H1 (cell line): Measurements from ENCODE around the gene LYPD6B. TPM values are rescaled to one million over a fixed set of nuclear protein-coding genes. Genes with fewer than 3 reads are reported as not detected.

Experiments used
- CTCF ChIA-PET: fragments of 300-600 bp; sonication (Branson Sonifier 250); formaldehyde crosslinking; loops from one replicate; lab custom pipeline; 2021; ENCODE audit not compliant: partially characterized antibody; lab: Charles Lee
- POLR2A ChIA-PET: fragments of 300-600 bp; sonication (Branson Sonifier 250); formaldehyde crosslinking; loops from one replicate; lab custom pipeline; 2021; ENCODE audit warnings: inconsistent platforms; ENCODE audit not compliant: partially characterized antibody; lab: Charles Lee
- DNase-seq, 2 experiments: peaks; one replicate each; pipeline versions ENCODE4 v3.0.0 to v3.0.0-alpha.2; 2010 to 2022; ENCODE audit warnings: low spot score in 2 of 2, low read depth in 1 of 2, mixed read lengths in 1 of 2
- FAIRE-seq: peaks from 2 replicates; lab custom pipeline; 2011; peaks lifted over from hg19 to GRCh38; lab: Jason Lieb, UNC
- H2AFZ ChIP-seq: 2 replicates; pipeline ENCODE4 v1.8.1; 2012; ENCODE audit warnings: low read length, inconsistent platforms
- H2AK5ac ChIP-seq: 2 replicates; pipeline ENCODE4 v1.6.1; 2013; ENCODE audit warnings: low read depth, low read length
- H2BK120ac ChIP-seq: replicated peaks from 2 replicates; pipeline ENCODE3; 2013; ENCODE audit warnings: low read depth, low read length, inconsistent platforms
- H2BK12ac ChIP-seq: 2 replicates; pipeline ENCODE4 v1.6.1; 2013; ENCODE audit warnings: low read depth, low read length
- H2BK15ac ChIP-seq: 2 replicates; pipeline ENCODE4 v1.6.1; 2013; ENCODE audit warnings: low read length
- H2BK20ac ChIP-seq: 2 replicates; pipeline ENCODE4 v1.6.1; 2013; ENCODE audit warnings: low read length
- H2BK5ac ChIP-seq: 2 replicates; pipeline ENCODE4 v1.6.1; 2013; ENCODE audit warnings: low read depth, low read length
- H3K14ac ChIP-seq: 2 replicates; pipeline ENCODE4 v1.6.1; 2013; ENCODE audit warnings: inconsistent platforms; ENCODE audit not compliant: insufficient read length
- H3K18ac ChIP-seq: 2 replicates; pipeline ENCODE4 v1.6.1; 2013; ENCODE audit warnings: low read length; ENCODE audit errors: extremely low read depth
- H3K23ac ChIP-seq: 2 replicates; pipeline ENCODE4 v1.6.1; 2013; ENCODE audit warnings: inconsistent platforms; ENCODE audit not compliant: insufficient read length
- H3K23me2 ChIP-seq: 2 replicates; pipeline ENCODE4 v1.6.1; 2013; ENCODE audit warnings: low read depth, low read length
- H3K27ac ChIP-seq: 2 replicates; pipeline ENCODE4 v1.6.1; 2011; ENCODE audit warnings: low read depth, low read length, inconsistent platforms
- H3K27me3 ChIP-seq, 4 experiments: replicated peaks in 1 of 4; 1 replicate in 1 of 4; 2 replicates in 3 of 4; pipeline versions ENCODE4 v1.6.1 to v1.8.1; 2011 to 2013; ENCODE audit warnings: low read length in 3 of 4, mild to moderate bottlenecking in 3 of 4, inconsistent platforms in 2 of 4, mixed read lengths in 2 of 4, moderate library complexity in 1 of 4; ENCODE audit not compliant: control insufficient read depth in 3 of 4, insufficient read depth in 3 of 4; ENCODE audit errors: extremely low read depth in 1 of 4
- H3K36me3 ChIP-seq, 4 experiments: 2 replicates each; pipeline versions ENCODE4 v1.6.1 to v1.8.1; 2011 to 2013; ENCODE audit warnings: mild to moderate bottlenecking in 4 of 4, low read length in 3 of 4, moderate library complexity in 2 of 4, control low read depth in 1 of 4, inconsistent platforms in 1 of 4; ENCODE audit not compliant: insufficient read depth in 4 of 4, control insufficient read depth in 2 of 4
- H3K4ac ChIP-seq: replicated peaks from 2 replicates; pipeline ENCODE3; 2013; ENCODE audit warnings: low read length, low read depth, mixed read lengths, inconsistent platforms; ENCODE audit not compliant: insufficient read length
- H3K4me1 ChIP-seq, 4 experiments: replicated peaks in 1 of 4; 1 replicate in 1 of 4; 2 replicates in 3 of 4; pipeline versions ENCODE4 v1.6.1 to v1.8.1; 2011 to 2013; ENCODE audit warnings: low read length in 3 of 4, inconsistent platforms in 2 of 4, mixed read lengths in 1 of 4; ENCODE audit not compliant: insufficient read depth in 4 of 4, control insufficient read depth in 3 of 4
- H3K4me2 ChIP-seq, 2 experiments: 2 replicates each; pipeline versions ENCODE4 v1.6.1 to v1.8.1; 2011 to 2013; ENCODE audit warnings: low read depth in 2 of 2, low read length in 2 of 2, control low read depth in 1 of 2, inconsistent platforms in 1 of 2, mild to moderate bottlenecking in 1 of 2; ENCODE audit not compliant: insufficient read depth in 1 of 2
- H3K4me3 ChIP-seq, 4 experiments: fragments of 200-600, 300-600 bp in 1 of 4; sonication (generic), shearing (Covaris generic), sonication (Bioruptor Twin) in 1 of 4; 2 replicates each; pipeline versions ENCODE4 v1.5.1 to v1.8.1; 2011 to 2016; ENCODE audit warnings: low read length in 4 of 4, low read depth in 3 of 4, control low read depth in 2 of 4, inconsistent platforms in 2 of 4, mild to moderate bottlenecking in 2 of 4, mixed read lengths in 1 of 4, moderate library complexity in 1 of 4; ENCODE audit not compliant: insufficient read depth in 2 of 4; ENCODE audit errors: extremely low read depth in 1 of 4
- H3K56ac ChIP-seq: replicated peaks from 2 replicates; pipeline ENCODE3; 2013; ENCODE audit warnings: low read depth, mild to moderate bottlenecking, mixed read lengths, low read length, inconsistent platforms; ENCODE audit not compliant: insufficient read length
- H3K79me1 ChIP-seq: 2 replicates; pipeline ENCODE4 v1.6.1; 2013; ENCODE audit warnings: low read depth, low read length, control low read depth
- H3K79me2 ChIP-seq, 2 experiments: 2 replicates each; pipeline versions ENCODE4 v1.6.1 to v1.8.1; 2012 to 2013; ENCODE audit warnings: low read length in 2 of 2, mild to moderate bottlenecking in 2 of 2, inconsistent platforms in 1 of 2; ENCODE audit not compliant: insufficient read depth in 2 of 2, control insufficient read depth in 1 of 2
- H3K9ac ChIP-seq, 4 experiments: replicated peaks in 1 of 4; 1 replicate in 1 of 4; 2 replicates in 3 of 4; pipeline versions ENCODE4 v1.6.1 to v1.8.1; 2011 to 2013; ENCODE audit warnings: low read depth in 3 of 4, low read length in 3 of 4, control low read depth in 2 of 4, mild to moderate bottlenecking in 2 of 4, moderate library complexity in 2 of 4, inconsistent platforms in 1 of 4; ENCODE audit errors: extremely low read depth in 1 of 4
- H3K9me3 ChIP-seq, 2 experiments: 2 replicates each; pipeline versions ENCODE4 v1.6.1 to v1.8.1; 2012 to 2013; ENCODE audit warnings: mild to moderate bottlenecking in 2 of 2, moderate library complexity in 2 of 2, control low read depth in 1 of 2, inconsistent platforms in 1 of 2, low read depth in 1 of 2, low read length in 1 of 2, mixed read lengths in 1 of 2; ENCODE audit not compliant: insufficient read depth in 2 of 2
- H4K20me1 ChIP-seq, 2 experiments: replicated peaks in 1 of 2; 2 replicates each; pipeline versions ENCODE3 to v1.8.1; 2011 to 2013; ENCODE audit warnings: inconsistent platforms in 2 of 2, low read length in 2 of 2, mild to moderate bottlenecking in 1 of 2; ENCODE audit not compliant: insufficient read depth in 2 of 2, control insufficient read depth in 1 of 2
- H4K5ac ChIP-seq: 2 replicates; pipeline ENCODE4 v1.6.1; 2013; ENCODE audit warnings: low read length, low read depth, mixed read lengths, inconsistent platforms; ENCODE audit not compliant: insufficient read length
- H4K8ac ChIP-seq: 2 replicates; pipeline ENCODE4 v1.8.0; 2013; ENCODE audit warnings: mild to moderate bottlenecking, moderate library complexity, low read length, inconsistent platforms; ENCODE audit not compliant: insufficient read depth; ENCODE audit errors: extremely low read depth
- H4K91ac ChIP-seq: replicated peaks from 2 replicates; pipeline ENCODE3; 2013; ENCODE audit warnings: low read length, mixed read lengths, inconsistent platforms; ENCODE audit not compliant: insufficient read length
- BACH1 ChIP-seq: IDR thresholded peaks from 2 replicates; pipeline ENCODE4 v1.6.1; 2012; ENCODE audit warnings: low read length, improper control_type of control experiment
- CBX5 ChIP-seq: fragments of 300-800, 300-1000 bp; sonication (generic); IDR thresholded peaks from 2 replicates; pipeline ENCODE4 v1.7.1; 2016; ENCODE audit warnings: antibody characterized with exemption, low read length, low read depth
- CBX8 ChIP-seq: fragments of 300-800, 300-1000 bp; sonication (generic); IDR thresholded peaks from 2 replicates; pipeline ENCODE4 v1.7.1; 2016; ENCODE audit warnings: low read depth, low read length, borderline replicate concordance
- CTBP2 ChIP-seq: IDR thresholded peaks from 2 replicates; pipeline ENCODE4 v1.7.0; 2011; ENCODE audit warnings: borderline replicate concordance, mild to moderate bottlenecking, moderate library complexity, mixed read lengths, low read length; ENCODE audit not compliant: insufficient read depth, insufficient read length
- MAFK ChIP-seq: IDR thresholded peaks from 2 replicates; pipeline ENCODE4 v1.6.1; 2012; ENCODE audit warnings: low read depth, mild to moderate bottlenecking, improper control_type of control experiment, low read length
- SIRT6 ChIP-seq: IDR thresholded peaks from one replicate; pipeline ENCODE4 v1.7.1; 2012; ENCODE audit warnings: low read length, inconsistent platforms
- TAF7 ChIP-seq: optimal IDR thresholded peaks from 2 replicates; pipeline ENCODE3; 2011; ENCODE audit warnings: low read depth, mild to moderate bottlenecking, inconsistent platforms, low read length, moderate library complexity, borderline replicate concordance
- polyA plus RNA-seq, 7 experiments: library from polyadenylated mRNA; depleted of rRNA in 3 of 7; stranded (reverse) in 5 of 7; unstranded in 2 of 7; fragments of >200 nt in 5 of 7; fragments of 200-250 nt in 2 of 7; gene quantifications; 1 replicate in 5 of 7; 2 replicates in 1 of 7; 4 replicates in 1 of 7; pipeline versions ENCODE4 v1.2.1 to v1.2.3, GENCODE V29; 2011 to 2013; ENCODE audit warnings: missing spikeins in 2 of 7, mixed read lengths in 2 of 7
- total RNA-seq: library from RNA; stranded (reverse); fragmentation: NEBNext Ultra II Directional; extraction: Animal tissue kit (Norgen Biotek cat#: 25700); gene quantifications from 2 replicates; pipeline ENCODE4 v1.2.1, GENCODE V29; 2021

The LYPD6B gene
- total and polyA plus RNA-seq, 2 of the 8 experiments (the other 6 are each of a cell fraction or from before 2014, with no cell fraction given): 2.2 to 3.5 TPM

- H3K56ac ChIP-seq: no peak overlapping the region
- H2BK120ac ChIP-seq: no peak overlapping the region
- no peaks in the 10 kb centered on the region for H3K4me1 ChIP-seq
- H4K8ac ChIP-seq: no peak overlapping the region
- CTCF ChIA-PET: interaction anchor here (0.7 to 1.3 kb wide), 7 partner anchors 9 to 678 kb away, joined by 3 to 4 read pairs (median 3); no protein-coding TSS in a partner anchor
- H3K79me1 ChIP-seq: no peaks in the 10 kb centered on the region
- no peaks in the 10 kb centered on the region for H3K79me2 ChIP-seq
- H3K23me2 ChIP-seq: no peaks in the 10 kb centered on the region
- no peak overlapping the region for H3K14ac ChIP-seq
- H2BK5ac ChIP-seq: no peak overlapping the region
- H4K91ac ChIP-seq: no peak overlapping the region
- no peak overlapping the region for H2AK5ac ChIP-seq
- H2BK20ac ChIP-seq: no peak overlapping the region
- H3K9ac ChIP-seq: no peak overlapping the region
- no peak overlapping the region for H3K4ac ChIP-seq
- H2AFZ ChIP-seq: no peak overlapping the region
- no peak for DNase-seq
- H3K27ac ChIP-seq: no peak overlapping the region
- H3K18ac ChIP-seq: no peak overlapping the region
- H4K5ac ChIP-seq: no peak overlapping the region
- no peak overlapping the region for H3K4me3 ChIP-seq
- no peak overlapping the region for H2BK15ac ChIP-seq
- H3K23ac ChIP-seq: no peak overlapping the region
- POLR2A ChIA-PET: no interaction called here
- TF ChIP-seq CBX8 (no peak), CBX5 (no peak), CTBP2 (no peak), TAF7 (no peak), BACH1 (no peak), SIRT6 (no peak), MAFK (no peak)
- TF ChIP-seq, all 59 proteins: peak for 0
- H3K27me3 ChIP-seq: no peaks in the 10 kb centered on the region
- no peak overlapping the region for H3K4me2 ChIP-seq
- no peaks in the 10 kb centered on the region for H4K20me1 ChIP-seq
- H3K36me3 ChIP-seq: no peaks in the 10 kb centered on the region
- no peak overlapping the region for H2BK12ac ChIP-seq
- no peak for FAIRE-seq
- no peaks in the 10 kb centered on the region for H3K9me3 ChIP-seq
Observed at GRCh38 chr2:149200109-149200520, 161.6 kb downstream of the LYPD6B start.
